CD4-positive, CD25-positive, alpha-beta regulatory T cell (primary cell): Measurements from ENCODE around the gene CLIP2. TPM values are rescaled to one million over a fixed set of nuclear protein-coding genes. Genes with fewer than 3 reads are reported as not detected.
"Not testable (repeated sequence)": the region's sequence is repeated elsewhere in the genome, so short reads cannot be mapped to it uniquely, and the experiment has no call there.

Source experiments
- ATAC-seq, 2 donors: fragments of 150-1000 bp; cut with Tn5 transposase; one replicate each; pipeline ENCODE4 v1.10.0; 2021; ENCODE audit warnings: low read depth in 2 of 2, moderate number of reproducible peaks in 2 of 2, moderate library complexity in 1 of 2
- DNase-seq, 3 donors: peaks; one replicate each; pipeline versions ENCODE4 v3.0.0 to v3.0.0-alpha.2; 2012 to 2022; ENCODE audit warnings: mixed read lengths in 1 of 3
- H3K27ac ChIP-seq: one replicate; pipeline ENCODE4 v1.7.0; 2013; ENCODE audit warnings: mild to moderate bottlenecking, low read length; ENCODE audit not compliant: insufficient read depth, poor library complexity, severe bottlenecking
- H3K27me3 ChIP-seq: one replicate; pipeline ENCODE4 v1.7.0; 2013; ENCODE audit warnings: low read length; ENCODE audit not compliant: control insufficient read depth, insufficient read depth
- H3K36me3 ChIP-seq: one replicate; pipeline ENCODE4 v1.7.0; 2013; ENCODE audit warnings: mild to moderate bottlenecking, low read length, moderate library complexity; ENCODE audit not compliant: control insufficient read depth, insufficient read depth
- H3K4me1 ChIP-seq: 2 replicates; pipeline ENCODE4 v1.7.0; 2013; ENCODE audit warnings: mild to moderate bottlenecking, low read length; ENCODE audit not compliant: insufficient read depth, control insufficient read depth, poor library complexity, severe bottlenecking
- H3K4me3 ChIP-seq: one replicate; pipeline ENCODE4 v1.7.0; 2013; ENCODE audit warnings: low read depth, mild to moderate bottlenecking, low read length, moderate library complexity
- H3K9me3 ChIP-seq, 2 experiments: 1 replicate in 1 of 2; 2 replicates in 1 of 2; pipeline ENCODE4 v1.7.0; 2013; ENCODE audit warnings: low read length in 2 of 2, mild to moderate bottlenecking in 1 of 2, moderate library complexity in 1 of 2; ENCODE audit not compliant: control insufficient read depth in 2 of 2
- H3K27ac Mint-ChIP-seq, 3 donors: one replicate each; pipeline ENCODE4 v1.8.0; 2020 to 2022; ENCODE audit warnings: mild to moderate bottlenecking in 3 of 3, mixed read lengths in 3 of 3, moderate library complexity in 2 of 3
- H3K27me3 Mint-ChIP-seq: one replicate; pipeline ENCODE4 v1.8.0; 2022; ENCODE audit warnings: mild to moderate bottlenecking, mixed read lengths
- H3K36me3 Mint-ChIP-seq: one replicate; pipeline ENCODE4 v1.8.0; 2020; ENCODE audit warnings: mixed read lengths
- H3K4me1 Mint-ChIP-seq, 4 donors: one replicate each; pipeline ENCODE4 v1.8.0; 2020 to 2022; ENCODE audit warnings: mixed read lengths in 4 of 4, mild to moderate bottlenecking in 1 of 4
- H3K4me3 Mint-ChIP-seq, 4 donors: one replicate each; pipeline ENCODE4 v1.8.0; 2020 to 2022; ENCODE audit warnings: mild to moderate bottlenecking in 4 of 4, mixed read lengths in 4 of 4, moderate library complexity in 3 of 4
- H3K9me3 Mint-ChIP-seq, 7 donors: one replicate each; pipeline ENCODE4 v1.8.0; 2020 to 2022; ENCODE audit warnings: mixed read lengths in 7 of 7, mild to moderate bottlenecking in 3 of 7, moderate library complexity in 2 of 7
- polyA plus RNA-seq, 4 donors: library from polyadenylated mRNA; unstranded; fragments of 300-500 nt; fragmentation: Illumina TruSeq; gene quantifications; one replicate each; pipeline ENCODE4 v1.2.3, GENCODE V29; 2021
- total RNA-seq: library from RNA; stranded (reverse); gene quantifications from one replicate; pipeline ENCODE4 v1.2.3, GENCODE V29; 2022

Gene CLIP2
- total and polyA plus RNA-seq, 5 donors from 2014 or later, result 0.09 to 2.9 (median 0.29) TPM

DNA sequence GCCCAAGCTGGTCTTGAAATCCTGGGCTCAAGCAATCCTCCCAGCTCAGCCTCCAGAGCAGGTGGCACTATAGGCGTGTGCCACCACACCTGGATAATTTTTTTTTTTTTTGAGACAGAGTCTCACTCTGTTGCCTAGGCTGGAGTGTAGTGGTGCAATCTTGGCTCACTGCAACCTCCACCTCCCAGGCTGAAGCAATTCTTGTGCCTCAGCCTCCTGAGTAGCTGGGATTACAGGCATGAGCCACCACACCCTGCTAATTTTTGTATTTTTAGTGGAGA lies 148.0 kb downstream of the CLIP2 start:
- not testable (repeated sequence) for H3K36me3 Mint-ChIP-seq, DNase-seq, H3K27me3 Mint-ChIP-seq, H3K27ac Mint-ChIP-seq, H3K4me1 ChIP-seq, H3K27ac ChIP-seq, H3K36me3 ChIP-seq, H3K9me3 Mint-ChIP-seq, H3K4me1 Mint-ChIP-seq, H3K4me3 ChIP-seq, ATAC-seq, H3K4me3 Mint-ChIP-seq, H3K27me3 ChIP-seq
- H3K9me3 ChIP-seq, result peaks cover 0 to 11% of the 10 kb centered on the region in 2 experiments

DNA sequence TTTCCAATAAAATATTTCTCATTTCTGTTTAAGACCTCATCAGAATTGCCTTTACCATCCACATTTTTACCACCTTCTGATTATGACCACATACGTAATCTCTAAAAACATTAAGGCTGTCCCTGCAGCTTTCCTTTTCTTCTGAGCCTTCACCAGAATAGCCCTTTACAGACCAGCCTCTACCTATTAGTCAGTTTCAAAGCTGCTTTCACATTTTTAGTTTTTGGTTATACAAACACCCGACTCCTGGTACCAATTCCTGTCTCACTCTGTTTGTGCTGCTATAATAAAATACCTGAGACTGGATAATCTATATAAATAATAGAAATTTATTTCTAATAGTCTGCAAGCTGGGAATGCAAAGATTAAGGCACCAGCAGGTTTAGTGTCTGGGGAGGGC lies 149.1 kb downstream of the CLIP2 start:
- peak overlapping the region in 1 of 4 donors; percentile 15 for H3K4me3 Mint-ChIP-seq
- no peak overlapping the region for H3K4me3 ChIP-seq
- no peaks in the 10 kb centered on the region for H3K27me3 ChIP-seq
- no peaks in the 10 kb centered on the region for H3K4me1 Mint-ChIP-seq
- H3K9me3 Mint-ChIP-seq, result peaks cover 0 to 7% (median 2%) of the 10 kb centered on the region in 7 donors
- H3K27ac Mint-ChIP-seq, result no peak overlapping the region
- H3K27ac ChIP-seq, result no peak overlapping the region
- H3K9me3 ChIP-seq, result peaks cover 0 to 11% of the 10 kb centered on the region in 2 experiments
- DNase-seq (no peak), ATAC-seq (no peak)
- H3K4me1 ChIP-seq, result no peaks in the 10 kb centered on the region
- H3K36me3 Mint-ChIP-seq, result no peaks in the 10 kb centered on the region
- H3K27me3 Mint-ChIP-seq, result no peaks in the 10 kb centered on the region
- no peaks in the 10 kb centered on the region for H3K36me3 ChIP-seq

DNA sequence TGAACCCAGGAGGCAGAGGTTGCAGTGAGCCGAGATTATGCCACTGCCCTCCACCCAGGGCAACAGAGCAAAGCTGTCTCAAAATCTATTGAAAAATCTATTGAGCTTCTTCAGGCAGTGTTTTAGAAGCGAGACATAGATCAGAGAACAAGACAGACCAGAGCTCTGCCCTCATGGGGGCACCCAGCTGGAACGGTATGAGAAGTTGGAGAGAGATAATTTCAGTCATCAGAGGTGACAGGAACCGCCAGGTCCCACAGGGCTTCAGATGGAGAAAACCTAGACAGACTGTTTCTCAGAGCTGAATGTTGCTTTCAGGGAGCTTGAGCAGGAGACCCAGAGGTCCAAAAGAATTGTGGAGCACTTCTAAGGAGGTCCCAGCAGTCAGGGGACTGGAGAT lies 150.3 kb downstream of the CLIP2 start:
- Histone ChIP-seq H3K4me1 (no peaks in the 10 kb centered on the region), H3K36me3 (no peaks in the 10 kb centered on the region), H3K27ac (no peak overlapping the region), H3K4me3 (no peak overlapping the region), H3K9me3 (peaks cover 0 to 11% of the 10 kb centered on the region in 2 experiments), H3K27me3 (no peaks in the 10 kb centered on the region)
- ATAC-seq, result no peak
- Mint-ChIP-seq H3K27ac (no peak overlapping the region), H3K27me3 (no peaks in the 10 kb centered on the region), H3K4me3 (no peak overlapping the region), H3K4me1 (no peaks in the 10 kb centered on the region), H3K36me3 (no peaks in the 10 kb centered on the region), H3K9me3 (peaks cover 0 to 7% (median 4%) of the 10 kb centered on the region in 7 donors)
- no peak for DNase-seq

DNA sequence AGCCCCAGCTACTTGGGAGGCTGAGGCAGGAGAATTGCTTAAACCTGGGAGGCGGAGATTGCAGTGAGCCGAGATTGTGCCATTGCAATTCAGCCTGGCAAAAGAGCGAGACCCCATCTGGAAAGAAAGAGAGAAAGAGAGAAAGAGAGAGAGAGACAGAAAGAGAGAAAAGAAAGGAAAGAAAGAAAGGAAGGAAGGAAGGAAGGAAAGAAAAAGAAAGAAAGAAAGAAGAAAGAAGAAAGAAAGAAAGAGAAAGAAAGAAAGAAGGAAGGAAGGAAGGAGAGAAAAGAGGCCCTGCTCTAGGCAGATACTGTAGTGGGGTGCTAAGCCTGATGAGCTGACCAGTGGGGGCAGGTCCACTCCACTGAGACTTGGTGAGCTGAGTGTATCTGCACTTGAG lies 150.9 kb downstream of the CLIP2 start:
- not testable (repeated sequence) for DNase-seq, H3K27ac ChIP-seq, H3K36me3 Mint-ChIP-seq, H3K9me3 Mint-ChIP-seq, H3K27me3 Mint-ChIP-seq, H3K36me3 ChIP-seq, H3K27ac Mint-ChIP-seq, H3K4me1 ChIP-seq, H3K4me1 Mint-ChIP-seq, H3K4me3 ChIP-seq, ATAC-seq, H3K27me3 ChIP-seq, H3K4me3 Mint-ChIP-seq
- peaks cover 0 to 11% of the 10 kb centered on the region in 2 experiments for H3K9me3 ChIP-seq

DNA sequence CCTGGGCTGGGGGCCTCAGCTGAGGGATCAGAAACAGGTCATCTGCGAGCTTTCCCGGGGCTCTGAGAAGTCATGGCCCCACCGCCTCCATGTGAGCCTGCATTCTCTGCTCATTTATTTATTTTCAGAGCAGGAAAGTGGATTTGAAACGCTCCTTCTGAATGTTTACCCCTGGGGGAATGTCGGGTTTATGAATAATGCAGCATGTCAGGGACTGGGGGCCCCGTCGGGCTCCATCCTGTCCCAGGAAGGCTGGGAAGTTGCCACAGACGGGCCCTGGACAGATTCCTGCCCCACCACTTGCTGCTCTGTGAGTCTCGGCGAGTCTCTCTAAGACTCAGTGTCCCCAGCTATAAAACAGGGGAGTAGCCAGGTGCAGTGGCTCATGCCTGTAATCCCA lies 152.6 kb downstream of the CLIP2 start:
- ATAC-seq, result no peak

GRCh38 chr7:74443543-74444247 lies 154.5 kb downstream of the CLIP2 start:
- Mint-ChIP-seq H3K27me3 (peaks cover 4% of the 10 kb centered on the region), H3K4me1 (no peaks in the 10 kb centered on the region), H3K36me3 (no peaks in the 10 kb centered on the region), H3K9me3 (peaks cover 0 to 4% (median 0%) of the 10 kb centered on the region in 7 donors), H3K27ac (peak overlapping the region in 2 of 3 donors; percentile 14 to 28), H3K4me3 (no peak overlapping the region)
- H3K4me1 ChIP-seq, result no peaks in the 10 kb centered on the region
- DNase-seq (no peak), ATAC-seq (no peak)
- peaks cover 0 to 2% of the 10 kb centered on the region in 2 experiments for H3K9me3 ChIP-seq
- no peaks in the 10 kb centered on the region for H3K36me3 ChIP-seq
- H3K27me3 ChIP-seq, result no peaks in the 10 kb centered on the region
- H3K27ac ChIP-seq, result no peak overlapping the region
- H3K4me3 ChIP-seq, result no peak overlapping the region

More for the DNA sequence above, 152.6 kb downstream of the CLIP2 start:
- Histone ChIP-seq H3K36me3 (no peaks in the 10 kb centered on the region), H3K4me3 (no peak overlapping the region), H3K27ac (no peak overlapping the region), H3K4me1 (no peaks in the 10 kb centered on the region), H3K27me3 (no peaks in the 10 kb centered on the region), H3K9me3 (peaks cover 0 to 11% of the 10 kb centered on the region in 2 experiments)
- Mint-ChIP-seq H3K27ac (no peak overlapping the region), H3K4me1 (no peaks in the 10 kb centered on the region), H3K36me3 (no peaks in the 10 kb centered on the region), H3K27me3 (no peaks in the 10 kb centered on the region), H3K4me3 (no peak overlapping the region), H3K9me3 (peaks cover 0 to 6% (median 4%) of the 10 kb centered on the region in 7 donors)
- DNase-seq, result no peak

DNA sequence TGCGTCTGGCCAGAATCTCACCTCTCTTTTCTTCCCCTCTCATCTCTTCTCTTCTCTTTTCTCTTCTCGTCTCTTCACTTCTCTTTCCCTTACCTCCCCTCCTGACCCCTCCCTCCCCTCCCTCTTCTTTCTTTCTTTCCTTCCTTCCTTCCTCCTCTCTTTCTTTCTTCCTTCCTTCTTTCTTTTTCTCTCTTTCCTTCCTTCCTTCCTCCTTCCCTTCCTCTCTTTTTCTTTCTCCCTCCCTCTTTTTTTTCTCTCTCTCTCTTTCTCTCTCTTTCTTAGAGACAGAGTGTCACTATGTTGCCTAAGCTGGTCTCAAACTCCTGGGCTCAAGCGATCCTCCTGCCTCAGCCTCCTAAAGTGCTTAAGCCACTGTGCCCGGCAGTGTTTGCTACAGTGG lies 159.9 kb downstream of the CLIP2 start:
- no peak overlapping the region for H3K4me3 ChIP-seq
- Mint-ChIP-seq H3K27ac (no peak overlapping the region), H3K36me3 (no peaks in the 10 kb centered on the region), H3K4me3 (no peak overlapping the region), H3K27me3 (peaks cover 12% of the 10 kb centered on the region), H3K4me1 (peaks cover 0 to 22% (median 13%) of the 10 kb centered on the region in 4 donors), H3K9me3 (peaks cover 0 to 2% (median 0%) of the 10 kb centered on the region in 7 donors)
- ATAC-seq, result no peak
- H3K27ac ChIP-seq, result no peak overlapping the region
- H3K27me3 ChIP-seq, result no peaks in the 10 kb centered on the region
- peaks cover 19% of the 10 kb centered on the region for H3K4me1 ChIP-seq
- no peak for DNase-seq
- no peaks in the 10 kb centered on the region for H3K36me3 ChIP-seq
- H3K9me3 ChIP-seq, result no peaks in the 10 kb centered on the region

GRCh38 chr7:74449809-74450397 lies 160.7 kb downstream of the CLIP2 start:
- no peak overlapping the region for H3K27ac ChIP-seq
- H3K9me3 Mint-ChIP-seq, result no peaks in the 10 kb centered on the region
- no peaks in the 10 kb centered on the region for H3K36me3 Mint-ChIP-seq
- peaks cover 0 to 22% (median 13%) of the 10 kb centered on the region in 4 donors for H3K4me1 Mint-ChIP-seq
- no peak for ATAC-seq
- peak overlapping the region in 2 of 3 donors; percentile 41 to 64 for H3K27ac Mint-ChIP-seq
- no peaks in the 10 kb centered on the region for H3K9me3 ChIP-seq
- peak overlapping the region in 2 of 4 donors; percentile 27 to 74 for H3K4me3 Mint-ChIP-seq
- H3K4me3 ChIP-seq, result no peak overlapping the region
- H3K36me3 ChIP-seq, result no peaks in the 10 kb centered on the region
- DNase-seq, result peak; percentile 44 to 69 (median 60)
- peaks cover 12% of the 10 kb centered on the region for H3K27me3 Mint-ChIP-seq
- H3K27me3 ChIP-seq, result no peaks in the 10 kb centered on the region
- peaks cover 24% of the 10 kb centered on the region for H3K4me1 ChIP-seq
